ENCODE measurements around the gene CST3.

CST3 gene

GRCh38 chr20:23654000-23654399, 16.2 kb upstream of the CST3 start:
- no peaks in the 10 kb centered on the region for H3K36me3 ChIP-seq (ENCODE audit: insufficient read depth)
- H3K4me2 ChIP-seq, result no peak overlapping the region
- H3K27ac ChIP-seq, result no peak overlapping the region
- no peaks in the 10 kb centered on the region for H4K20me1 ChIP-seq (ENCODE audit: insufficient read depth)
- no peak overlapping the region for H3K9ac ChIP-seq
- TF ChIP-seq CTCF (conservative IDR thresholded peaks at IDR 0.05; ENCODE audit: low read depth, low read length), result no peak
- H3K79me2 ChIP-seq (ENCODE audit: insufficient read depth, low read depth), result no peaks in the 10 kb centered on the region
- no peaks in the 10 kb centered on the region for H3K4me1 ChIP-seq (ENCODE audit: low read depth, poor library complexity, severe bottlenecking)
- H2AFZ ChIP-seq (ENCODE audit: low read depth), result no peak overlapping the region
- H3K4me3 ChIP-seq (IDR thresholded peaks at IDR 0.05; ENCODE audit: insufficient read depth, low read depth, low read length), result no peak overlapping the region
- no peaks in the 10 kb centered on the region for H3K27me3 ChIP-seq (ENCODE audit: insufficient read depth, low read depth)

DNA sequence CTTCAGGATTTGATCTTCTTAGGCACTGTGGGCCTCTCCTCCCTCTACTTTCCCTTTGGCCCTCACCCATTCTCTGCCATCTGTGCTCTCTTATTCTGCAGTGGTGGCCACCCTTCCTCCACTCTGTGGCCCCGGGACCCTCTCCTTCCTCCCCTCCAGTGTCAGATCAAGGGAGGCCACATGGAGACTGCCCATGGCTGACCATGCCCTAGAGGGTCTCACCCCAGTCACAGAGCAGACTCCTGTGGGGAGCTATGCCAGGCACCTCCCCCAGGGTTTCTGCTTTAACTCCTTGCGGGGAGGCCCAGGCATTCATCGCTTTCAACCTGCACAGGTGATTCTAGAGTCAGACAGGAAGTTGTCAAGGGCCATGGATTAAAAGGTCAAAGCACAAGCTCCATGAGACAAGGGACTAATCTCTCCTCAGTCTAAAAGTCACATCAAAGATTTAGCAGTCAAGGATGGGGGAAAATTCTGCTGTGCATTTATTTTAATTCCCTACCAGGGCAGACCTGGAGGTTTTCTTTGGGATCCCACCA, 15.7 kb upstream of the CST3 start:
- H3K4me2 ChIP-seq, result no peak overlapping the region
- no peak overlapping the region for H3K27ac ChIP-seq
- H3K4me3 ChIP-seq (IDR thresholded peaks at IDR 0.05; ENCODE audit: insufficient read depth, low read depth, low read length), result no peak overlapping the region
- no peaks in the 10 kb centered on the region for H4K20me1 ChIP-seq (ENCODE audit: insufficient read depth)
- no peak for TF ChIP-seq CTCF (conservative IDR thresholded peaks at IDR 0.05; ENCODE audit: low read depth, low read length)
- no peaks in the 10 kb centered on the region for H3K79me2 ChIP-seq (ENCODE audit: insufficient read depth, low read depth)
- H3K27me3 ChIP-seq (ENCODE audit: insufficient read depth, low read depth), result no peaks in the 10 kb centered on the region
- H3K36me3 ChIP-seq (ENCODE audit: insufficient read depth), result no peaks in the 10 kb centered on the region
- H3K4me1 ChIP-seq (ENCODE audit: low read depth, poor library complexity, severe bottlenecking), result no peaks in the 10 kb centered on the region
- no peak overlapping the region for H3K9ac ChIP-seq
- H2AFZ ChIP-seq (ENCODE audit: low read depth), result no peak overlapping the region

- no peaks in the 10 kb centered on the region for H4K20me1 ChIP-seq (ENCODE audit: insufficient read depth)
- no peaks in the 10 kb centered on the region for H3K36me3 ChIP-seq (ENCODE audit: insufficient read depth)
- TF ChIP-seq CTCF (conservative IDR thresholded peaks at IDR 0.05; ENCODE audit: low read depth, low read length), result no peak
- H2AFZ ChIP-seq (ENCODE audit: low read depth), result no peak overlapping the region
- no peaks in the 10 kb centered on the region for H3K27me3 ChIP-seq (ENCODE audit: insufficient read depth, low read depth)
- H3K4me2 ChIP-seq, result no peak overlapping the region
- no peaks in the 10 kb centered on the region for H3K79me2 ChIP-seq (ENCODE audit: insufficient read depth, low read depth)
- no peak overlapping the region for H3K9ac ChIP-seq
- H3K4me1 ChIP-seq (ENCODE audit: low read depth, poor library complexity, severe bottlenecking), result no peaks in the 10 kb centered on the region
- H3K27ac ChIP-seq, result no peak overlapping the region
- H3K4me3 ChIP-seq (IDR thresholded peaks at IDR 0.05; ENCODE audit: insufficient read depth, low read depth, low read length), result no peak overlapping the region
These were observed 15.2 kb upstream of the CST3 start for GRCh38 chr20:23652926-23653325.

DNA sequence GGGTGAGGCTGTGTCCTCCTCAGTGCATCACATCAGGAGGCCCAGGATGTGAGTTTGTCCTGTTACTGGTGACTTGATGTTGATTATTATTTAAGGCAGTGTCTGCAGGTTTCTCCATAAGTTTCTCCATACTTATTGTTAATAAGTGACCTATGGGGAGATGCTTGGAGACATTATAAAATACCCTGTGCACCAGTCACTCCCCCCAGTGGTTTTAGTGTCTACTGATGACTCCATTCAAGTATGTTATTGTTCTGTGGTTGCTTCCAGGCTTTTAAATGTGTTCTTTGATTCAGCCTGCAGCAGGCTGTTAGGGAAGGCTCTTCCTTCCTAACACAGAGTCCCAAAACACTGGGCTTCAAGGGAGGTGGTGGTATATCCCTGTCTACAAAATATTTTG, 14.6 kb upstream of the CST3 start:
- Histone ChIP-seq H3K4me2 (no peak overlapping the region), H3K79me2 (ENCODE audit: insufficient read depth, low read depth) (no peaks in the 10 kb centered on the region), H4K20me1 (ENCODE audit: insufficient read depth) (no peaks in the 10 kb centered on the region), H3K9ac (no peak overlapping the region), H3K4me1 (ENCODE audit: low read depth, poor library complexity, severe bottlenecking) (no peaks in the 10 kb centered on the region), H3K27me3 (ENCODE audit: insufficient read depth, low read depth) (no peaks in the 10 kb centered on the region), H3K4me3 (IDR thresholded peaks at IDR 0.05; ENCODE audit: insufficient read depth, low read depth, low read length) (no peak overlapping the region), H3K27ac (no peak overlapping the region), H3K36me3 (ENCODE audit: insufficient read depth) (no peaks in the 10 kb centered on the region), H2AFZ (ENCODE audit: low read depth) (no peak overlapping the region)
- TF ChIP-seq CTCF (conservative IDR thresholded peaks at IDR 0.05; ENCODE audit: low read depth, low read length), result no peak

Data from KMS-11 (cell line).